ENCODE measurements around the gene WNT5A. TPM values are rescaled to one million over a fixed set of nuclear protein-coding genes. Genes with fewer than 3 reads are reported as not detected.
A peak's percentile ranks its signal among the peaks of the same experiment; 100 is the strongest.

Gene WNT5A
- total RNA-seq, 1 donor from 2014 or later = 45.8 TPM

DNA sequence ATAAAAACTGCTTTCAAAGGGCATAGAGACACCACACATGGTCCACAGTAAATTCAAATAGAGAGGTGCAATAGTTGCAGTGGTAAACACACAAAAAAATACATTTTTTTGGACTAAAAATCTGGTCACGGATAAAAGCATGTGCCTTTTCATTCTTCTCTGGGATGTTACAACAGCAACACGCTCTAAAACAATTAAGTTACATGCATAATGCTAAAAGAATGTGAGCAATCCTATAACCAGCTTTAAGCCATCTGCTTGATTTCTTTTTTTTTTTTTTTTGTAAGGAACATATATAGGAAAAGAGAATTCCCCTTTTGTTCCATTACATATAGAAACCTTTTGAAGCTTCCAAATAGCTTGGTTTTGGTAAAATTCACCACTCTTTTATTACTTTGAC, 20.0 kb downstream of the WNT5A start:
- TF ChIP-seq EZH2 (IDR thresholded peaks at IDR 0.05; ENCODE audit: insufficient read depth, low read length) = no peak
- TF ChIP-seq, protein P1, sequence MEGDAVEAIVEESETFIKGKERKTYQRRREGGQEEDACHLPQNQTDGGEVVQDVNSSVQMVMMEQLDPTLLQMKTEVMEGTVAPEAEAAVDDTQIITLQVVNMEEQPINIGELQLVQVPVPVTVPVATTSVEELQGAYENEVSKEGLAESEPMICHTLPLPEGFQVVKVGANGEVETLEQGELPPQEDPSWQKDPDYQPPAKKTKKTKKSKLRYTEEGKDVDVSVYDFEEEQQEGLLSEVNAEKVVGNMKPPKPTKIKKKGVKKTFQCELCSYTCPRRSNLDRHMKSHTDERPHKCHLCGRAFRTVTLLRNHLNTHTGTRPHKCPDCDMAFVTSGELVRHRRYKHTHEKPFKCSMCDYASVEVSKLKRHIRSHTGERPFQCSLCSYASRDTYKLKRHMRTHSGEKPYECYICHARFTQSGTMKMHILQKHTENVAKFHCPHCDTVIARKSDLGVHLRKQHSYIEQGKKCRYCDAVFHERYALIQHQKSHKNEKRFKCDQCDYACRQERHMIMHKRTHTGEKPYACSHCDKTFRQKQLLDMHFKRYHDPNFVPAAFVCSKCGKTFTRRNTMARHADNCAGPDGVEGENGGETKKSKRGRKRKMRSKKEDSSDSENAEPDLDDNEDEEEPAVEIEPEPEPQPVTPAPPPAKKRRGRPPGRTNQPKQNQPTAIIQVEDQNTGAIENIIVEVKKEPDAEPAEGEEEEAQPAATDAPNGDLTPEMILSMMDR (IDR thresholded peaks at IDR 0.05; ENCODE audit: insufficient read depth, low read depth, low read length) = no peak
- DNase-seq (ENCODE audit: low read depth) (peak; percentile 79), FAIRE-seq (no peak)
- peaks cover 22% of the 10 kb centered on the region for H3K4me1 Mint-ChIP-seq (ENCODE audit: low read depth, unreplicated experiment)
- Histone ChIP-seq H3K27me3 (ENCODE audit: insufficient read depth, low read length) (no peaks in the 10 kb centered on the region), H3K79me2 (ENCODE audit: insufficient read depth, low read length) (peaks cover 35% of the 10 kb centered on the region), H4K20me1 (ENCODE audit: insufficient read depth, low read length) (peaks cover 22% of the 10 kb centered on the region), H2AFZ (ENCODE audit: low read depth, low read length) (no peak overlapping the region), H3K36me3 (ENCODE audit: insufficient read depth, low read length) (peaks cover 48% of the 10 kb centered on the region), H3K4me3 (ENCODE audit: insufficient read depth, low read depth, low read length) (no peak overlapping the region), H3K9me3 (ENCODE audit: insufficient read depth, low read depth, low read length) (no peaks in the 10 kb centered on the region), H3K27ac (ENCODE audit: low read depth, low read length) (peak overlapping the region; percentile 66), H3K4me2 (ENCODE audit: low read length) (peak overlapping the region; percentile 18), H3K9ac (ENCODE audit: low read length) (peak overlapping the region; percentile 30), H3K4me1 (ENCODE audit: insufficient read depth, low read length) (peaks cover 40% of the 10 kb centered on the region)
- peak overlapping the region; percentile 31 for H3K27ac Mint-ChIP-seq (ENCODE audit: unreplicated experiment)
- H3K36me3 Mint-ChIP-seq (ENCODE audit: low read depth, unreplicated experiment) = peaks cover 8% of the 10 kb centered on the region
- no peaks in the 10 kb centered on the region for H3K27me3 Mint-ChIP-seq (ENCODE audit: low read depth, unreplicated experiment)
- H3K9me3 Mint-ChIP-seq (ENCODE audit: unreplicated experiment) = no peaks in the 10 kb centered on the region
- peak overlapping the region; percentile 1 for H3K4me3 Mint-ChIP-seq (ENCODE audit: unreplicated experiment)

DNA sequence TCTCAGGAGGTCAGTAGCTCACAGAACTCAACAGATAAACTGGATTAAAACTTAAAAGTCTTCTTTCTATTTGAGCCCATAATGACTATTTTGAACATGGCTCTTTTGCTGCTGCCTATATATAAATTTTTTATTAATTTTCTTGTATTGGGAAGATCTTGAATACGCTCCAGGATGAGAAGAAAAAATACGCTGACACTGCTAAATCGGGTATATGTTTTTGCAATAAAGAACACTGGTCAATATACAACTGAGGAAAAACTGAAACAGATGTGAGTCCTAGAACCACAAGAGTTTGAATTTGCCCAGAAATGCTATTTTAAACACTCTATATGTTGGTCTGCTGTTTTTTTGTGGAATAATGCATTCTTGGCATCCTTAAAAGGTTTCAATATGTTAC, 20.6 kb downstream of the WNT5A start:
- no peak overlapping the region for H3K4me3 ChIP-seq (ENCODE audit: insufficient read depth, low read depth, low read length)
- Mint-ChIP-seq H3K27ac (ENCODE audit: unreplicated experiment) (peak overlapping the region; percentile 31), H3K36me3 (ENCODE audit: low read depth, unreplicated experiment) (peaks cover 6% of the 10 kb centered on the region), H3K9me3 (ENCODE audit: unreplicated experiment) (no peaks in the 10 kb centered on the region), H3K4me1 (ENCODE audit: low read depth, unreplicated experiment) (peaks cover 22% of the 10 kb centered on the region), H3K27me3 (ENCODE audit: low read depth, unreplicated experiment) (peaks cover 2% of the 10 kb centered on the region), H3K4me3 (ENCODE audit: unreplicated experiment) (no peak overlapping the region)
- peak overlapping the region; percentile 18 for H3K4me2 ChIP-seq (ENCODE audit: low read length)
- H4K20me1 ChIP-seq (ENCODE audit: insufficient read depth, low read length) = peaks cover 17% of the 10 kb centered on the region
- peak overlapping the region; percentile 66 for H3K27ac ChIP-seq (ENCODE audit: low read depth, low read length)
- FAIRE-seq = no peak
- no peak for DNase-seq (ENCODE audit: low read depth)
- peaks cover 35% of the 10 kb centered on the region for H3K4me1 ChIP-seq (ENCODE audit: insufficient read depth, low read length)
- H3K79me2 ChIP-seq (ENCODE audit: insufficient read depth, low read length) = peaks cover 30% of the 10 kb centered on the region
- no peaks in the 10 kb centered on the region for H3K27me3 ChIP-seq (ENCODE audit: insufficient read depth, low read length)
- TF ChIP-seq, protein P1 (IDR thresholded peaks at IDR 0.05; ENCODE audit: insufficient read depth, low read depth, low read length) = no peak
- TF ChIP-seq EZH2 (IDR thresholded peaks at IDR 0.05; ENCODE audit: insufficient read depth, low read length) = no peak
- no peak overlapping the region for H2AFZ ChIP-seq (ENCODE audit: low read depth, low read length)
- peaks cover 42% of the 10 kb centered on the region for H3K36me3 ChIP-seq (ENCODE audit: insufficient read depth, low read length)
- peak overlapping the region; percentile 30 for H3K9ac ChIP-seq (ENCODE audit: low read length)
- H3K9me3 ChIP-seq (ENCODE audit: insufficient read depth, low read depth, low read length) = no peaks in the 10 kb centered on the region

DNA sequence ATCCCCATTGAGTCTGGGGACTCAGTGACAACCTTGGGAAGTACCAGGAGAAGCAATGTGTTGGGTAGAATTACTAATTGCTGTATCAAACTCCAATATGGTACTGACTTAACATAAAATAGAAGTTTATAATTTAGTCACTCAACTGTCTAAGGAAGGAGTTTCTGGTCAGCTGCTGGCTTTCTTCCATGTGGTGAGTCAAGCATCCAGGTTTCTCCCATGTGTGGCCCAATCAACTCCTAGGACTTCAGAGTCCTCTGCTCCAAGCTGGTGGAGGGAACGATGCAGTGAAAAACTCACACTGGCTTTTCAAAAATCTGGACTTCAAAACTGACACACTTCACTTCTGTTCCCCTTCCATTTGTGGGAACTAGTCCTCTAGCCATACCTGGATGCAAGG, 25.2 kb downstream of the WNT5A start:
- Histone ChIP-seq H3K36me3 (ENCODE audit: insufficient read depth, low read length) (peaks cover 13% of the 10 kb centered on the region), H3K9ac (ENCODE audit: low read length) (no peak overlapping the region), H3K27ac (ENCODE audit: low read depth, low read length) (no peak overlapping the region), H2AFZ (ENCODE audit: low read depth, low read length) (no peak overlapping the region), H3K9me3 (ENCODE audit: insufficient read depth, low read depth, low read length) (no peaks in the 10 kb centered on the region), H3K4me2 (ENCODE audit: low read length) (no peak overlapping the region), H3K27me3 (ENCODE audit: insufficient read depth, low read length) (no peaks in the 10 kb centered on the region), H4K20me1 (ENCODE audit: insufficient read depth, low read length) (no peaks in the 10 kb centered on the region), H3K4me3 (ENCODE audit: insufficient read depth, low read depth, low read length) (no peak overlapping the region), H3K4me1 (ENCODE audit: insufficient read depth, low read length) (peaks cover 3% of the 10 kb centered on the region), H3K79me2 (ENCODE audit: insufficient read depth, low read length) (peaks cover 3% of the 10 kb centered on the region)
- FAIRE-seq (peak; percentile 49), DNase-seq (ENCODE audit: low read depth) (peak; percentile 82)
- Mint-ChIP-seq H3K4me3 (ENCODE audit: unreplicated experiment) (no peak overlapping the region), H3K9me3 (ENCODE audit: unreplicated experiment) (no peaks in the 10 kb centered on the region), H3K27me3 (ENCODE audit: low read depth, unreplicated experiment) (peaks cover 9% of the 10 kb centered on the region), H3K36me3 (ENCODE audit: low read depth, unreplicated experiment) (peaks cover 3% of the 10 kb centered on the region), H3K4me1 (ENCODE audit: low read depth, unreplicated experiment) (peaks cover 4% of the 10 kb centered on the region), H3K27ac (ENCODE audit: unreplicated experiment) (no peak overlapping the region)
- TF ChIP-seq, protein P1 (IDR thresholded peaks at IDR 0.05; ENCODE audit: insufficient read depth, low read depth, low read length) = no peak
- TF ChIP-seq EZH2 (IDR thresholded peaks at IDR 0.05; ENCODE audit: insufficient read depth, low read length) = no peak

Measured in astrocyte (in vitro differentiated cells and primary cell).